GM23338 (cell line): ENCODE data around the gene LAMA4. TPM values are rescaled to one million over a fixed set of nuclear protein-coding genes. Genes with fewer than 3 reads are reported as not detected.

Experiments used
- ATAC-seq: fragments of 200-7000 bp; cut with Tn5 transposase; 3 replicates; pipeline ENCODE4 v1.9.1; 2020
- DNase-seq: peaks from one replicate; pipeline ENCODE4 v3.0.0-alpha.2; 2015; ENCODE audit warnings: low spot score
- H2AFZ ChIP-seq: fragments of 200-600 bp; sonication (generic); 2 replicates; pipeline ENCODE4 v1.8.0; 2016; ENCODE audit warnings: antibody characterized with exemption, mild to moderate bottlenecking, moderate library complexity
- H3F3A ChIP-seq: fragments of 200-600 bp; sonication (generic); replicated peaks from 2 replicates; pipeline ENCODE4 v1.8.0; 2017; ENCODE audit warnings: antibody characterized with exemption, mixed run types, low read depth
- H3K27ac ChIP-seq: fragments of 200-600 bp; sonication (generic); 2 replicates; pipeline ENCODE4 v1.6.1; 2016; ENCODE audit warnings: low read depth
- H3K27me3 ChIP-seq: fragments of 200-600 bp; sonication (generic); 2 replicates; pipeline ENCODE4 v1.8.0; 2016; ENCODE audit warnings: mild to moderate bottlenecking, mixed run types, moderate library complexity; ENCODE audit not compliant: insufficient read depth
- H3K36me3 ChIP-seq: fragments of 200-600 bp; sonication (generic); 2 replicates; pipeline ENCODE4 v1.8.0; 2016; ENCODE audit warnings: mild to moderate bottlenecking; ENCODE audit not compliant: insufficient read depth
- H3K4me1 ChIP-seq: fragments of 200-600 bp; sonication (generic); 2 replicates; pipeline ENCODE4 v1.8.0; 2016; ENCODE audit warnings: mild to moderate bottlenecking, moderate library complexity; ENCODE audit not compliant: insufficient read depth
- H3K4me2 ChIP-seq: fragments of 200-600 bp; sonication (generic); 2 replicates; pipeline ENCODE4 v1.7.1; 2017; ENCODE audit warnings: mixed run types
- H3K4me3 ChIP-seq: fragments of 200-600 bp; sonication (generic); 2 replicates; pipeline ENCODE4 v1.6.1; 2016; ENCODE audit warnings: mixed run types
- H3K79me2 ChIP-seq: fragments of 200-600 bp; sonication (generic); replicated peaks from 2 replicates; pipeline ENCODE4 v1.8.0; 2017; ENCODE audit warnings: mild to moderate bottlenecking; ENCODE audit not compliant: insufficient read depth
- H3K9me2 ChIP-seq: fragments of 200-600 bp; sonication (generic); 2 replicates; pipeline ENCODE4 v1.8.0; 2017; ENCODE audit not compliant: insufficient read depth
- H4K20me1 ChIP-seq: fragments of 200-600 bp; sonication (generic); replicated peaks from 2 replicates; pipeline ENCODE4 v1.8.0; 2017; ENCODE audit warnings: mild to moderate bottlenecking; ENCODE audit not compliant: insufficient read depth
- H3K27ac Mint-ChIP-seq: 2 replicates; pipeline ENCODE4 v1.8.0; 2020; ENCODE audit warnings: inconsistent platforms, mild to moderate bottlenecking, moderate library complexity, mixed read lengths
- H3K27me3 Mint-ChIP-seq: 3 replicates; pipeline ENCODE4 v1.8.0; 2022; ENCODE audit warnings: low read depth, mild to moderate bottlenecking, moderate library complexity, mixed read lengths, inconsistent platforms; ENCODE audit not compliant: insufficient read depth, poor library complexity
- H3K36me3 Mint-ChIP-seq: 3 replicates; pipeline ENCODE4 v1.8.0; 2021; ENCODE audit warnings: low read depth, mild to moderate bottlenecking, inconsistent platforms, moderate library complexity, mixed read lengths
- H3K4me1 Mint-ChIP-seq: 3 replicates; pipeline ENCODE4 v1.8.0; 2020; ENCODE audit warnings: mild to moderate bottlenecking, inconsistent platforms, mixed read lengths
- H3K4me3 Mint-ChIP-seq: 3 replicates; pipeline ENCODE4 v1.8.0; 2021; ENCODE audit warnings: moderate library complexity, mild to moderate bottlenecking, inconsistent platforms, mixed read lengths
- H3K9me3 Mint-ChIP-seq: 3 replicates; pipeline ENCODE4 v1.8.0; 2020; ENCODE audit warnings: moderate library complexity, mild to moderate bottlenecking, inconsistent platforms, mixed read lengths
- CREB1 ChIP-seq: fragments of 250-450 bp; sonication (Bioruptor Pico); IDR thresholded peaks from 2 replicates; pipeline ENCODE4 v1.5.0; 2020; ENCODE audit warnings: low read depth, mild to moderate bottlenecking, moderate library complexity
- CTCF ChIP-seq, 2 experiments: fragments of 200-600 bp in 1 of 2; sonication (generic) in 1 of 2; conservative IDR thresholded peaks; 2 replicates each; pipeline versions ENCODE4 v1.5.1 to v1.6.1; 2016 to 2017; ENCODE audit warnings: antibody characterized with exemption in 2 of 2, low read depth in 2 of 2, mild to moderate bottlenecking in 2 of 2, moderate library complexity in 1 of 2
- EZH2 ChIP-seq: fragments of 200-600 bp; sonication (generic); IDR thresholded peaks from one replicate; pipeline ENCODE4 v1.8.0; 2017; ENCODE audit warnings: antibody characterized with exemption, mild to moderate bottlenecking, low read depth; ENCODE audit not compliant: unreplicated experiment
- EZH2phosphoT487 ChIP-seq: fragments of 200-600 bp; sonication (generic); IDR thresholded peaks from one replicate; pipeline ENCODE4 v1.8.1; 2018; ENCODE audit warnings: antibody characterized with exemption; ENCODE audit not compliant: unreplicated experiment
- JUNB ChIP-seq: IDR thresholded peaks from one replicate; pipeline ENCODE4 v1.6.1; 2016; ENCODE audit warnings: antibody characterized with exemption; ENCODE audit not compliant: unreplicated experiment
- NANOG ChIP-seq: IDR thresholded peaks from 2 replicates; pipeline ENCODE4 v1.6.1; 2016; ENCODE audit warnings: antibody characterized with exemption, borderline replicate concordance
- ZNF331 ChIP-seq: fragments of 250-450 bp; sonication (Bioruptor Pico); IDR thresholded peaks from 2 replicates; pipeline ENCODE4 v1.5.0; 2020; ENCODE audit warnings: low read depth, mild to moderate bottlenecking, moderate library complexity
- polyA plus RNA-seq: library from polyadenylated mRNA; unstranded; fragments of >200 nt; fragmentation: Nextera tagmentation; extraction: Ambion mirVana; gene quantifications from 2 replicates; pipeline ENCODE4 v1.2.1, GENCODE V29; 2016
- total RNA-seq: library from RNA; depleted of rRNA; stranded (reverse); fragments of >200 nt; shearing (Covaris generic); gene quantifications from 2 replicates; pipeline ENCODE4 v1.2.3, GENCODE V29; 2014
- TF ChIP-seq, protein P1 (sequence below): fragments of 250-450 bp; sonication (Bioruptor Pico); IDR thresholded peaks from 2 replicates; pipeline ENCODE4 v1.5.0; 2020; ENCODE audit warnings: mild to moderate bottlenecking, moderate library complexity

Gene LAMA4
- total and polyA plus RNA-seq, 2 experiments from 2014 or later = 1.7 to 2.8 TPM

- H3K4me3 ChIP-seq = no peak overlapping the region
- no peak; the same call in 2 of the 3 replicates for ATAC-seq
- peak; percentile 27 for DNase-seq
- H3K27ac ChIP-seq = no peak overlapping the region
- peak; percentile 42; the same call in 1 of the 2 replicates for TF ChIP-seq NANOG
- TF ChIP-seq, protein P1, sequence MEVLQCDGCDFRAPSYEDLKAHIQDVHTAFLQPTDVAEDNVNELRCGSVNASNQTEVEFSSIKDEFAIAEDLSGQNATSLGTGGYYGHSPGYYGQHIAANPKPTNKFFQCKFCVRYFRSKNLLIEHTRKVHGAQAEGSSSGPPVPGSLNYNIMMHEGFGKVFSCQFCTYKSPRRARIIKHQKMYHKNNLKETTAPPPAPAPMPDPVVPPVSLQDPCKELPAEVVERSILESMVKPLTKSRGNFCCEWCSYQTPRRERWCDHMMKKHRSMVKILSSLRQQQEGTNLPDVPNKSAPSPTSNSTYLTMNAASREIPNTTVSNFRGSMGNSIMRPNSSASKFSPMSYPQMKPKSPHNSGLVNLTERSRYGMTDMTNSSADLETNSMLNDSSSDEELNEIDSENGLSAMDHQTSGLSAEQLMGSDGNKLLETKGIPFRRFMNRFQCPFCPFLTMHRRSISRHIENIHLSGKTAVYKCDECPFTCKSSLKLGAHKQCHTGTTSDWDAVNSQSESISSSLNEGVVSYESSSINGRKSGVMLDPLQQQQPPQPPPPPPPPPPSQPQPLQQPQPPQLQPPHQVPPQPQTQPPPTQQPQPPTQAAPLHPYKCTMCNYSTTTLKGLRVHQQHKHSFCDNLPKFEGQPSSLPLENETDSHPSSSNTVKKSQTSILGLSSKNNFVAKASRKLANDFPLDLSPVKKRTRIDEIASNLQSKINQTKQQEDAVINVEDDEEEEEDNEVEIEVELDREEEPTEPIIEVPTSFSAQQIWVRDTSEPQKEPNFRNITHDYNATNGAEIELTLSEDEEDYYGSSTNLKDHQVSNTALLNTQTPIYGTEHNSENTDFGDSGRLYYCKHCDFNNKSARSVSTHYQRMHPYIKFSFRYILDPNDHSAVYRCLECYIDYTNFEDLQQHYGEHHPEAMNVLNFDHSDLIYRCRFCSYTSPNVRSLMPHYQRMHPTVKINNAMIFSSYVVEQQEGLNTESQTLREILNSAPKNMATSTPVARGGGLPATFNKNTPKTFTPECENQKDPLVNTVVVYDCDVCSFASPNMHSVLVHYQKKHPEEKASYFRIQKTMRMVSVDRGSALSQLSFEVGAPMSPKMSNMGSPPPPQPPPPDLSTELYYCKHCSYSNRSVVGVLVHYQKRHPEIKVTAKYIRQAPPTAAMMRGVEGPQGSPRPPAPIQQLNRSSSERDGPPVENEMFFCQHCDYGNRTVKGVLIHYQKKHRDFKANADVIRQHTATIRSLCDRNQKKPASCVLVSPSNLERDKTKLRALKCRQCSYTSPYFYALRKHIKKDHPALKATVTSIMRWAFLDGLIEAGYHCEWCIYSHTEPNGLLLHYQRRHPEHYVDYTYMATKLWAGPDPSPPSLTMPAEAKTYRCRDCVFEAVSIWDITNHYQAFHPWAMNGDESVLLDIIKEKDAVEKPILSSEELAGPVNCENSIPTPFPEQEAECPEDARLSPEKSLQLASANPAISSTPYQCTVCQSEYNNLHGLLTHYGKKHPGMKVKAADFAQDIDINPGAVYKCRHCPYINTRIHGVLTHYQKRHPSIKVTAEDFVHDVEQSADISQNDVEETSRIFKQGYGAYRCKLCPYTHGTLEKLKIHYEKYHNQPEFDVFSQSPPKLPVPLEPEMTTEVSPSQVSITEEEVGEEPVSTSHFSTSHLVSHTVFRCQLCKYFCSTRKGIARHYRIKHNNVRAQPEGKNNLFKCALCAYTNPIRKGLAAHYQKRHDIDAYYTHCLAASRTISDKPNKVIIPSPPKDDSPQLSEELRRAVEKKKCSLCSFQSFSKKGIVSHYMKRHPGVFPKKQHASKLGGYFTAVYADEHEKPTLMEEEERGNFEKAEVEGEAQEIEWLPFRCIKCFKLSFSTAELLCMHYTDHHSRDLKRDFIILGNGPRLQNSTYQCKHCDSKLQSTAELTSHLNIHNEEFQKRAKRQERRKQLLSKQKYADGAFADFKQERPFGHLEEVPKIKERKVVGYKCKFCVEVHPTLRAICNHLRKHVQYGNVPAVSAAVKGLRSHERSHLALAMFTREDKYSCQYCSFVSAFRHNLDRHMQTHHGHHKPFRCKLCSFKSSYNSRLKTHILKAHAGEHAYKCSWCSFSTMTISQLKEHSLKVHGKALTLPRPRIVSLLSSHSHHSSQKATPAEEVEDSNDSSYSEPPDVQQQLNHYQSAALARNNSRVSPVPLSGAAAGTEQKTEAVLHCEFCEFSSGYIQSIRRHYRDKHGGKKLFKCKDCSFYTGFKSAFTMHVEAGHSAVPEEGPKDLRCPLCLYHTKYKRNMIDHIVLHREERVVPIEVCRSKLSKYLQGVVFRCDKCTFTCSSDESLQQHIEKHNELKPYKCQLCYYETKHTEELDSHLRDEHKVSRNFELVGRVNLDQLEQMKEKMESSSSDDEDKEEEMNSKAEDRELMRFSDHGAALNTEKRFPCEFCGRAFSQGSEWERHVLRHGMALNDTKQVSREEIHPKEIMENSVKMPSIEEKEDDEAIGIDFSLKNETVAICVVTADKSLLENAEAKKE (CRISPR knock-in tag) = no peak
- Mint-ChIP-seq H3K36me3 (no peaks in the 10 kb centered on the region), H3K27ac (peak overlapping the region; percentile 24), H3K9me3 (peaks cover 3% of the 10 kb centered on the region; the same call in 2 of the 3 replicates), H3K27me3 (peaks cover 2% of the 10 kb centered on the region), H3K4me3 (no peak overlapping the region), H3K4me1 (peaks cover 39% of the 10 kb centered on the region)
- no peaks in the 10 kb centered on the region for H4K20me1 ChIP-seq
- no peaks in the 10 kb centered on the region for H3K27me3 ChIP-seq
- H3K9me2 ChIP-seq = peaks cover 14% of the 10 kb centered on the region
- H3F3A ChIP-seq = no peaks in the 10 kb centered on the region
- no peak overlapping the region for H2AFZ ChIP-seq
- no peaks in the 10 kb centered on the region for H3K79me2 ChIP-seq
- peak overlapping the region; percentile 7 for H3K4me2 ChIP-seq
- peaks cover 34% of the 10 kb centered on the region for H3K4me1 ChIP-seq
- no peaks in the 10 kb centered on the region for H3K36me3 ChIP-seq
These were observed 48.8 kb downstream of the LAMA4 start for GRCh38 chr6:112205427-112206109.

DNA sequence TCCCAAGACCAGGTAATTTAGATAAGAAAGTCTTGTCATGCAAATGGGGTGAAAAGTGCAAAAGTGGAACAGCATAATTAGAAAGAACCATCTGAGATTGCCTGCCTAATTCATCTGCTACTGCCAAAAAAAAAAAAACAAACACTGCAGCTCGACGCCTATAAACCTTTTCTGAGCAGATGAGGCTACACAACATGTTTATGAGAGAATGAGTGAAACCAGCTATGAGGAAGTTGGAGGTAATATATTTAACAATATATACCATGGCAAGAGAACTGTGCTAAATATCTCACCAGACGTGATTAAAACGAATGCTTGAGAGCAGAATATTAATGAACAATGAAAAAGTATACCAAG, 50.0 kb downstream of the LAMA4 start:
- ATAC-seq = no peak
- no peak overlapping the region for H3K4me3 ChIP-seq
- H3K27me3 ChIP-seq = no peaks in the 10 kb centered on the region
- H3K27ac Mint-ChIP-seq = peak overlapping the region; percentile 4; the same call in 1 of the 2 replicates
- H3K27ac ChIP-seq = no peak overlapping the region
- DNase-seq = no peak
- peaks cover 37% of the 10 kb centered on the region for H3K4me1 ChIP-seq
- H3K9me3 Mint-ChIP-seq = peaks cover 9% of the 10 kb centered on the region; the same call in 2 of the 3 replicates
- no peaks in the 10 kb centered on the region for H3K79me2 ChIP-seq
- H2AFZ ChIP-seq = no peak overlapping the region
- peaks cover 2% of the 10 kb centered on the region for H3K27me3 Mint-ChIP-seq
- H3K36me3 ChIP-seq = no peaks in the 10 kb centered on the region
- H3K36me3 Mint-ChIP-seq = peaks cover 4% of the 10 kb centered on the region; the same call in 2 of the 3 replicates
- no peaks in the 10 kb centered on the region for H3F3A ChIP-seq
- no peak overlapping the region for H3K4me3 Mint-ChIP-seq
- H4K20me1 ChIP-seq = no peaks in the 10 kb centered on the region
- H3K4me1 Mint-ChIP-seq = peaks cover 46% of the 10 kb centered on the region
- H3K4me2 ChIP-seq = no peak overlapping the region
- H3K9me2 ChIP-seq = peaks cover 14% of the 10 kb centered on the region
- TF ChIP-seq JUNB = no peak
- TF ChIP-seq EZH2phosphoT487 = no peak
- no peak for TF ChIP-seq CREB1 (CRISPR knock-in tag)
- no peak for TF ChIP-seq NANOG
- TF ChIP-seq CTCF (conservative IDR thresholded peaks at IDR 0.05; ENCODE audit: low read depth in 2 of 2) = no peak
- TF ChIP-seq ZNF331 (CRISPR knock-in tag) = no peak
- no peak for TF ChIP-seq EZH2
